ENCODE measurements around the gene CEP250.

Gene CEP250

GRCh38 chr20:35560541-35560940 lies 105.1 kb downstream of the CEP250 start:
- H3K9me3 ChIP-seq (ENCODE audit: control insufficient read depth, insufficient read depth, low read length): no peaks in the 10 kb centered on the region
- H3K36me3 ChIP-seq (ENCODE audit: insufficient read depth, low read length): no peaks in the 10 kb centered on the region
- no peaks in the 10 kb centered on the region for H3K4me1 ChIP-seq (ENCODE audit: insufficient read depth, low read length)
- H3K9ac ChIP-seq (ENCODE audit: low read depth, low read length): no peak overlapping the region

- H3K9me3 ChIP-seq (ENCODE audit: control insufficient read depth, insufficient read depth, low read length): no peaks in the 10 kb centered on the region
- H3K4me1 ChIP-seq (ENCODE audit: insufficient read depth, low read length): no peaks in the 10 kb centered on the region
- H3K36me3 ChIP-seq (ENCODE audit: insufficient read depth, low read length): no peaks in the 10 kb centered on the region
- H3K9ac ChIP-seq (ENCODE audit: low read depth, low read length): no peak overlapping the region
Observed at GRCh38 chr20:35561268-35561667, 105.9 kb downstream of the CEP250 start.

GRCh38 chr20:35561671-35562070 lies 106.3 kb downstream of the CEP250 start:
- Histone ChIP-seq H3K4me1 (ENCODE audit: insufficient read depth, low read length) (no peaks in the 10 kb centered on the region), H3K36me3 (ENCODE audit: insufficient read depth, low read length) (no peaks in the 10 kb centered on the region), H3K9me3 (ENCODE audit: control insufficient read depth, insufficient read depth, low read length) (no peaks in the 10 kb centered on the region), H3K9ac (ENCODE audit: low read depth, low read length) (no peak overlapping the region)

GRCh38 chr20:35562541-35563110 lies 107.2 kb downstream of the CEP250 start:
- Histone ChIP-seq H3K9me3 (ENCODE audit: control insufficient read depth, insufficient read depth, low read length) (no peaks in the 10 kb centered on the region), H3K4me1 (ENCODE audit: insufficient read depth, low read length) (no peaks in the 10 kb centered on the region), H3K9ac (ENCODE audit: low read depth, low read length) (no peak overlapping the region), H3K36me3 (ENCODE audit: insufficient read depth, low read length) (no peaks in the 10 kb centered on the region)

- Histone ChIP-seq H3K9me3 (ENCODE audit: control insufficient read depth, insufficient read depth, low read length) (no peaks in the 10 kb centered on the region), H3K36me3 (ENCODE audit: insufficient read depth, low read length) (no peaks in the 10 kb centered on the region), H3K4me1 (ENCODE audit: insufficient read depth, low read length) (no peaks in the 10 kb centered on the region), H3K9ac (ENCODE audit: low read depth, low read length) (no peak overlapping the region)
Observed at GRCh38 chr20:35563834-35564233, 108.4 kb downstream of the CEP250 start.

- Histone ChIP-seq H3K9ac (ENCODE audit: low read depth, low read length) (no peak overlapping the region), H3K36me3 (ENCODE audit: insufficient read depth, low read length) (no peaks in the 10 kb centered on the region)
Observed at GRCh38 chr20:35564905-35565304, 109.5 kb downstream of the CEP250 start.

GRCh38 chr20:35568645-35569044 lies 113.2 kb downstream of the CEP250 start:
- no peak overlapping the region for H3K9ac ChIP-seq (ENCODE audit: low read depth, low read length)
- 0 out of 2 replicates have a peak, but pooled peaks cover 3% of the 10 kb centered on the region for H3K9me3 ChIP-seq (ENCODE audit: control insufficient read depth, insufficient read depth, low read length)
- no peaks in the 10 kb centered on the region for H3K36me3 ChIP-seq (ENCODE audit: insufficient read depth, low read length)
- no peaks in the 10 kb centered on the region for H3K4me1 ChIP-seq (ENCODE audit: insufficient read depth, low read length)

More at GRCh38 chr20:35564905-35565304, 109.5 kb downstream of the CEP250 start:
- H3K9me3 ChIP-seq (ENCODE audit: control insufficient read depth, insufficient read depth, low read length): no peaks in the 10 kb centered on the region
- no peaks in the 10 kb centered on the region for H3K4me1 ChIP-seq (ENCODE audit: insufficient read depth, low read length)
